CD4-positive, alpha-beta T cell treated with Interleukin-17A for 4 hours (primary cell): ENCODE measurements around the gene TCF25.
"Not testable (repeated sequence)": the region's sequence is repeated elsewhere in the genome, so short reads cannot be mapped to it uniquely, and the experiment has no call there.

Experiments used
- DNase-seq: peaks from one replicate; pipeline ENCODE4 v3.0.0-alpha.2; 2020; ENCODE audit warnings: mixed read lengths

TCF25 gene

GRCh38 chr16:89845417-89845816 is 28.0 kb upstream of the TCF25 start:
- peak; percentile 37 for DNase-seq

- DNase-seq: no peak
Observed at GRCh38 chr16:89847051-89847939, 26.1 kb upstream of the TCF25 start.

- no peak for DNase-seq
Observed at GRCh38 chr16:89847940-89848297, 25.5 kb upstream of the TCF25 start.

GRCh38 chr16:89848974-89849373 is 24.4 kb upstream of the TCF25 start:
- DNase-seq: no peak

GRCh38 chr16:89853306-89853993 is 19.9 kb upstream of the TCF25 start:
- no peak for DNase-seq

GRCh38 chr16:89855301-89855945 is 18.0 kb upstream of the TCF25 start:
- DNase-seq: no peak

- DNase-seq: no peak
Observed at GRCh38 chr16:89855986-89856385, 17.4 kb upstream of the TCF25 start.

- no peak for DNase-seq
Observed at GRCh38 chr16:89858973-89859614, 14.3 kb upstream of the TCF25 start.

GRCh38 chr16:89859615-89860007 is 13.8 kb upstream of the TCF25 start:
- no peak for DNase-seq

- DNase-seq: peak; percentile 79
Observed at GRCh38 chr16:89860747-89861304, 12.6 kb upstream of the TCF25 start.

- DNase-seq: no peak
Observed at GRCh38 chr16:89861648-89862047, 11.7 kb upstream of the TCF25 start.

- DNase-seq: no peak
Observed at GRCh38 chr16:89862732-89863131, 10.7 kb upstream of the TCF25 start.

- peak; percentile 52 for DNase-seq
Observed at GRCh38 chr16:89863741-89864526, 9.5 kb upstream of the TCF25 start.

- DNase-seq: peak; percentile 9
Observed at GRCh38 chr16:89864527-89864820, 8.9 kb upstream of the TCF25 start.

- no peak for DNase-seq
Observed at GRCh38 chr16:89867918-89868317, 5.5 kb upstream of the TCF25 start.

- no peak for DNase-seq
Observed at GRCh38 chr16:89869911-89870310, 3.5 kb upstream of the TCF25 start.

- no peak for DNase-seq
Observed at GRCh38 chr16:89870440-89870839, 3.0 kb upstream of the TCF25 start.

GRCh38 chr16:89871895-89872294 is 1.5 kb upstream of the TCF25 start:
- DNase-seq: no peak

- DNase-seq: peak; percentile 94
Observed at GRCh38 chr16:89873972-89874689, 739 bp downstream of the TCF25 start.

GRCh38 chr16:89879123-89879522 is 5.7 kb downstream of the TCF25 start:
- DNase-seq: not testable (repeated sequence)
